Measurements from ENCODE around the gene PON1.

Gene PON1

GRCh38 chr7:95316588-95316987 is 7.7 kb downstream of the PON1 start:
- no peak for DNase-seq

GRCh38 chr7:95312561-95312960 is 11.8 kb downstream of the PON1 start:
- no peak for DNase-seq

- no peak for DNase-seq
Measured at GRCh38 chr7:95311389-95311788, 12.9 kb downstream of the PON1 start.

GRCh38 chr7:95309951-95310350 is 14.4 kb downstream of the PON1 start:
- no peak for DNase-seq

GRCh38 chr7:95304990-95305389 is 19.3 kb downstream of the PON1 start:
- no peak for DNase-seq

- no peak for DNase-seq
Measured at GRCh38 chr7:95303013-95303905, 21.1 kb downstream of the PON1 start.

GRCh38 chr7:95298091-95298490 is 26.2 kb downstream of the PON1 start:
- DNase-seq = no peak

GRCh38 chr7:95297041-95297440 is 27.3 kb downstream of the PON1 start:
- DNase-seq = no peak

GRCh38 chr7:95296456-95296855 is 27.9 kb downstream of the PON1 start:
- no peak for DNase-seq

GRCh38 chr7:95295397-95295796 is 28.9 kb downstream of the PON1 start:
- no peak for DNase-seq

GRCh38 chr7:95290166-95290830 is 34.0 kb downstream of the PON1 start:
- no peak for DNase-seq

GRCh38 chr7:95286096-95286495 is 38.2 kb downstream of the PON1 start:
- no peak for DNase-seq

GRCh38 chr7:95279417-95279816 is 44.9 kb downstream of the PON1 start:
- DNase-seq = no peak

GRCh38 chr7:95276114-95276513 is 48.2 kb downstream of the PON1 start:
- DNase-seq = no peak

GRCh38 chr7:95269640-95270039 is 54.7 kb downstream of the PON1 start:
- no peak for DNase-seq

- DNase-seq = no peak
Measured at GRCh38 chr7:95267754-95268153, 56.6 kb downstream of the PON1 start.

- no peak for DNase-seq
Measured at GRCh38 chr7:95265634-95266033, 58.7 kb downstream of the PON1 start.

- DNase-seq = no peak
Measured at GRCh38 chr7:95264363-95264891, 59.9 kb downstream of the PON1 start.

GRCh38 chr7:95263785-95264362 is 60.5 kb downstream of the PON1 start:
- no peak for DNase-seq

- DNase-seq = no peak
Measured at GRCh38 chr7:95262875-95263274, 61.5 kb downstream of the PON1 start.

GRCh38 chr7:95261895-95262415 is 62.4 kb downstream of the PON1 start:
- DNase-seq = no peak

GRCh38 chr7:95255691-95256090 is 68.6 kb downstream of the PON1 start:
- no peak for DNase-seq

GRCh38 chr7:95253986-95254385 is 70.3 kb downstream of the PON1 start:
- DNase-seq = no peak
